Activated naive CD4-positive, alpha-beta T cell treated with anti-CD3 and anti-CD28 coated beads for 36 hours (primary cell): ENCODE data around the gene B3GNT3. TPM values are rescaled to one million over a fixed set of nuclear protein-coding genes. Genes with fewer than 3 reads are reported as not detected.

Experiments
- CTCF ChIA-PET: fragments of 350-600 bp; sonication (Branson Sonifier 250); formaldehyde crosslinking; loops from one replicate; lab custom pipeline; 2021; ENCODE audit warnings: antibody characterized with exemption; lab: Charles Lee
- DNase-seq: peaks from one replicate; pipeline ENCODE4 v3.0.0-alpha.2; 2020
- H3K27ac Mint-ChIP-seq: one replicate; pipeline ENCODE4 v1.8.0; 2021; ENCODE audit warnings: mild to moderate bottlenecking, mixed read lengths
- H3K27me3 Mint-ChIP-seq: one replicate; pipeline ENCODE4 v1.8.0; 2021; ENCODE audit warnings: low read depth, mixed read lengths
- H3K36me3 Mint-ChIP-seq: one replicate; pipeline ENCODE4 v1.8.0; 2021; ENCODE audit warnings: low read depth, mixed read lengths
- H3K4me1 Mint-ChIP-seq: one replicate; pipeline ENCODE4 v1.8.0; 2021; ENCODE audit warnings: low read depth, mixed read lengths
- H3K4me3 Mint-ChIP-seq: one replicate; pipeline ENCODE4 v1.8.0; 2021; ENCODE audit warnings: mild to moderate bottlenecking, moderate library complexity, mixed read lengths
- H3K9me3 Mint-ChIP-seq: one replicate; pipeline ENCODE4 v1.8.0; 2021; ENCODE audit warnings: mixed read lengths
- intact Hi-C: fragments of 100-400 bp; cut with micrococcal nuclease; formaldehyde crosslinking; loops from one replicate; pipeline ENCODE4 v1.15.1; 2023
- total RNA-seq, 2 experiments: library from RNA; stranded (reverse); gene quantifications; one replicate each; pipeline ENCODE4 v1.2.3, GENCODE V29; 2021

The B3GNT3 gene, protein sequence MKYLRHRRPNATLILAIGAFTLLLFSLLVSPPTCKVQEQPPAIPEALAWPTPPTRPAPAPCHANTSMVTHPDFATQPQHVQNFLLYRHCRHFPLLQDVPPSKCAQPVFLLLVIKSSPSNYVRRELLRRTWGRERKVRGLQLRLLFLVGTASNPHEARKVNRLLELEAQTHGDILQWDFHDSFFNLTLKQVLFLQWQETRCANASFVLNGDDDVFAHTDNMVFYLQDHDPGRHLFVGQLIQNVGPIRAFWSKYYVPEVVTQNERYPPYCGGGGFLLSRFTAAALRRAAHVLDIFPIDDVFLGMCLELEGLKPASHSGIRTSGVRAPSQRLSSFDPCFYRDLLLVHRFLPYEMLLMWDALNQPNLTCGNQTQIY
- total RNA-seq = under 1 TPM; 0.17 to 0.19 TPM

DNA sequence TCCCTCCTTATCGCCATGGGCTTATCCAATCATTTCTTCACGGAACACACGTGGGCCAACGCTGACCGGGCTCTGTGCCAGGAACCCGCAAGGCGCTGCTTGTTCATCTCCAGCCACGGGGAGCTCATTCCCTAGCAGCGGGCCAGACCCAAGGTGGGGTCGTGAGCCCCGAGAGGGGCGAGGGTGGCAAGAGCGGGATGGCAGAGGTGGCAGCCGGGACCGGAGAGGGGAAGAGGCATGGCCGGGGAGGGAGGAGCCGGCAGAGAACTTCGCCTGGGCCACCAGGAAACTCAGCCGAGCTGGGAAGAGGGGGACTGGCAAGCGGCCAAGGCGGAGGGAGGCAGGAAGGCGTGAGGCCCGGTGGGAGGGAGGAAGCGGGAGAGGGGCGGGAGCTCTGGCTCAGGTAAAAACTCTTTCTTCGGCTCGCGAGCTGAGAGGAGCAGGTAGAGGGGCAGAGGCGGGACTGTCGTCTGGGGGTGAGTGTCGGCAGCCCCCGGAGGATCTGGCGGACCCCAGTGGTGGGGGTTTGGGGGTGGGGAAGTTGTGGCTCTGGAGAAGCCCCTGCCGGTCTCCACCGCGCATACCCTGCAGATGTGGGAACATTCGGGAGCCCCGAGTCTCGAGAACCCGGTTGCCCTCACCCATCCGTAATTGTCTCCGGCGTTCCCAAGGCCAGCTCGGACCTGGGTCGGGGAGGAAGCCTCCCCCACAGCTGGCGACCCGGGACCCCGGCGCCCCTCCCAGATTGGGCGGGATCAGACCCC lies at the start of gene B3GNT3:
TSS of gene B3GNT3 (plus strand) at position 408 of the 764 bp plus-strand sequence. CDS start 12,670 bp downstream, outside the sequence.
- Mint-ChIP-seq H3K36me3 (no peaks in the 10 kb centered on the region), H3K9me3 (no peaks in the 10 kb centered on the region), H3K4me3 (peak within 1 kb of the TSS; percentile 21), H3K27me3 (no peaks in the 10 kb centered on the region), H3K4me1 (peaks cover 57% of the 10 kb centered on the region), H3K27ac (no peak within 1 kb of the TSS)
- CTCF ChIA-PET = interaction anchor here (2.2 kb wide), 1 partner anchor 11 kb away, joined by 13 read pairs; no protein-coding TSS in a partner anchor
- intact Hi-C loops = no loop called here
- no peak for DNase-seq

DNA sequence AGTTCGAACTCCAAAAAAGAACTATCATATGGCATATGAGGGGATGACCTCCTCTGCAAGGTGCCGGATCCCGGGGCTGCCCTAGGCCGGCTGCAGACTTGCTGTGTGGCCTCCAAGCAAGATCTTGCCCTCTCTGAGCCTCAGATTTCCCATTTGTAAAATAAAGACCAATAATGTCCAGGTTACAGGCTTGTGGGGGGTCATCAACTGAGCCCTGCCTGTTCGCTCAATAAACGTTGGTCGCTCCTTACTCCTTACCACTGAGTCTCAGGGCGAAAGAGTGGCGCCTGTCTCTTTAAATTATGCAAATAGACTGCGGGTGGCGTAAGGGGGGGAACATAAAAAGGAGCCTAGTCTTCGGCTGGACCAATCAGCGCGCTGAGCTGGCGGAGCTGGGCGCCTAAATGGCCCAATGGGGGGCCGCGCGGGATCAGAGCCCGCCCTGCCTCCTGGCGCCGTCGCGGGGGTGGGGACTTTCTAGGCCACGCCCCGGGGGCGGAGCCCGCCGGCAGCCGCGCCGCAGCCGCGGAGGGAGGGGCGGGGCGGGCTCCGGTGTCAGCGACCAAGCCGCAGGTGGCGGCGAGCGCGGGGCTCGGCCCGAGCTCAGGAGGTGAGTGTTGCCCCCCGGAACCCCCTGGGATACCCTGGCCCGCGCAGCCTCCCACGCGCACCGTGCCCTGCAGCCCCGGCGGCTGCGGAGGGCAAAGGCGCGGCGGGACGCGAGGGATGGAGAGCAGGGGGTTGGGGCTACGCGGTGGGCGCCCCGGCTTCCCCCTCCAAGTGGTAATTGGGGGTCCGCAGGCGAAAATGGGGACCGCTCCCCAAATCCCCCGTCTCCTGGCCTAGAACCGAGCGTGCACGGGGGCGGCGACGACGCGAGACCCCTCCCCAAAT lies 47.5 kb upstream of the B3GNT3 start:
- no peaks in the 10 kb centered on the region for H3K27me3 Mint-ChIP-seq
- H3K9me3 Mint-ChIP-seq = no peaks in the 10 kb centered on the region
- H3K27ac Mint-ChIP-seq = peak overlapping the region; percentile 56
- CTCF ChIA-PET = interaction anchor here (0.7 to 1.5 kb wide), 4 partner anchors 16 to 565 kb away, joined by 3 to 6 read pairs (median 4); no protein-coding TSS in a partner anchor
- peak overlapping the region; percentile 63 for H3K4me3 Mint-ChIP-seq
- intact Hi-C loops = loop anchor here (1.0 to 2.0 kb wide), 4 partner anchors 27 to 442 kb away; partner anchors contain the start of genes COLGALT1, MAP1S and MRPL34
- H3K4me1 Mint-ChIP-seq = peaks cover 40% of the 10 kb centered on the region
- DNase-seq = peak; percentile 97
- peaks cover 2% of the 10 kb centered on the region for H3K36me3 Mint-ChIP-seq

DNA sequence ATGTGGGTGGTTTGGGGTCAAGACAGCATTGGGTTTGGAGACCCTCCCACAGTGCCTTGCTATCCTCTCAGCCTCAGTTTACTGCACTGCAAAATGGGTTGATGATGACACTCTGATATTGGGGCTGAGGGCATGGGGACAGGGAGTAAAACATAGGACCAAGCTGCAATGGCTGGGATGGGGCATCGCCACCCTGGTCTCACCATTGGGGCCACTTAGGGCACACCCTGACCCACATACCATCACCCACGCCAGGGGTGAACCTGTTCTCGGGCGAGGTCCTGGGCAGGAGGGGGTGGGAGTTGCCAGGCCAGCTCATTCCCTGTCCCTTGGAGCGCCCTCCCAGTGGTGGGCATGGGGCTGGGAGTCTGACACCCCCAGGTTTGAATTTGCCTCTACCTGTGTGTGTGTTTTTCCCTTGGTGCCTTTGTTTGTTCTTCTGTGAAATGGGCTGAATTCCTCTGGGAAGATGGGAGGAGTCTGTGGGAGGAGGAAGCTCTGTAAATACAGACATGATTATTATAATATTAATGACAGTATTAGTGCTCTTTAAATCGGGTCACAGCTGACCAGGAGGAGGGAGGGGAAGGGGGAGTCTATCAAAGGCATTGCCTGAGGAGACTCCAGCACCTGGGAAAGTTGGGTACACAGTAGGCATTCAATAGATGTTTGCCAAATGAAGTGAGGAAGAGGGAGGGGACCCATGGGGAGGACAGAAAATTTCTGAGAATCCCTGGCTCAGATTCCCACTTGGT lies 45.9 kb upstream of the B3GNT3 start:
- intact Hi-C loops = no loop called here
- Mint-ChIP-seq H3K4me3 (peak overlapping the region; percentile 80), H3K27ac (peak overlapping the region; percentile 91), H3K27me3 (no peaks in the 10 kb centered on the region), H3K4me1 (peaks cover 45% of the 10 kb centered on the region), H3K9me3 (no peaks in the 10 kb centered on the region), H3K36me3 (peaks cover 4% of the 10 kb centered on the region)
- CTCF ChIA-PET = no interaction called here
- DNase-seq = no peak

DNA sequence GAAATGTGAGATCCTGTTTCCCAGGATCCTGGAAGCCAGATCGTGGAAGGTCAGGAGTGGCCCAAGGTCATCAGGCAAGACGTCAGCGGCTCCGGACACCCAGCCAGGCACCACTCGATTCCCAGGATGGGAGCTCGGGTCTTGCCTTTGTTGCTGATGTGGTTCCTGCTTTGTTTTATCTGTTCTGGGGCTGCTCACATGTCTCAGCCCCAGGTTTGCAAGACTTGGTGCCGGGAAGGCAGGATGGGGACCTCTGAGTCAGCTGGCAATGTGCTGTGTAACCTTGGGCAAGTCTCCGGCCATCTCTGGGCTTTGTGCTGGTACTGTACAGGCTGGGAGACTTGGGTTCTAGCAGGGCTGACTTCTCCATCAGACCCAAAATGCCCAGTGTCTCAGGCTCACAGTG lies 45.0 kb upstream of the B3GNT3 start:
- Mint-ChIP-seq H3K4me3 (peak overlapping the region; percentile 80), H3K9me3 (no peaks in the 10 kb centered on the region), H3K36me3 (peaks cover 11% of the 10 kb centered on the region), H3K4me1 (peaks cover 48% of the 10 kb centered on the region), H3K27me3 (no peaks in the 10 kb centered on the region), H3K27ac (peak overlapping the region; percentile 91)
- intact Hi-C loops = loop anchor here (10.0 kb wide), 1 partner anchor 415 kb away; the partner anchor contains the start of genes ANO8 and GTPBP3
- CTCF ChIA-PET = no interaction called here
- peak; percentile 80 for DNase-seq

DNA sequence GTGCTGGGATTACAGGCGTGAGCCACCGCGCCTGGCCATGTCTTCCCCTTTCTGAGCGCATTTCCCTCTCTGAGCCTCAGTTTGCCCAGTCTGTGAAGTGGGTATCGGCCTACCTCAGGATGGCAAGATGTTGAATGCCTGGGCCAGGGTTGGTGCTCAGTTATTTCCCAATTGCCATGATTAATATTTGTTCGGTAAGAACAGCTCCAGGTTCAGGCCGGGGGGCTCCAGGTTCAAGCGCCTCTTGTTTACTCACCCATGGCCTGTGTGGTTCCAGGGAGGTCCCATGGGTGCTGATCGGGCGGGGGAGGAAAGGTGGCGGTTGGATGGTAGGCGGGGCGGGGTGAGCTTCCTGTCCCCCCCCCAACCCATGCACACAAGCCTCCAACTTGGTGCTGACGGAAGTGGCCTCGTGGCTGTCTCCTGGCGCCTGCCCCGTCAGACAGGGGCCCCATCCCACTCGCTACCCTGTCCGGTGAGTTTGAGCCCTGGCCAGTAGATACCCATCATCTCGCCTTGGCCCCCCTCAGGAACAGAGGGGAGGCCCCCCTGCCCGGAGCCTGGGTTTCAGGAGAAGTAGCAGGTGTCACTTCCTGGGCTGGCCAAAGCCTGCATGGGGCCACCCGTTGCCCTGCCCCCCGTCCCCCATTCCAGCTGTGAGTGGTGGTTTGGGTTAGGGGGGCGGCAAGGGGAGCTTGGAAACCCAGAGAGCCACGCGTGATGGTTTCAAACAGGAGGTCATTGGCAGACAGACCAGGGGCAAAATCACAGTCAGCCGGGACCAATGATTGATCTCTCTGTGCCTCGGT lies 43.6 kb upstream of the B3GNT3 start, which contains the start of gene FCHO1:
TSS of gene FCHO1 (plus strand) at position 375 of the 809 bp plus-strand sequence. CDS start 3,688 bp downstream, outside the sequence.
- H3K27ac Mint-ChIP-seq = peak within 1 kb of the TSS; percentile 91
- no peaks in the 10 kb centered on the region for H3K9me3 Mint-ChIP-seq
- intact Hi-C loops = loop anchor here (10.0 kb wide), 1 partner anchor 417 kb away; the partner anchor contains the start of genes ANO8 and GTPBP3
- H3K27me3 Mint-ChIP-seq = no peaks in the 10 kb centered on the region
- DNase-seq = peak; percentile 94
- H3K4me1 Mint-ChIP-seq = peaks cover 59% of the 10 kb centered on the region
- H3K36me3 Mint-ChIP-seq = peaks cover 18% of the 10 kb centered on the region
- H3K4me3 Mint-ChIP-seq = peak within 1 kb of the TSS; percentile 80
- CTCF ChIA-PET = interaction anchor here (0.7 to 1.0 kb wide), 3 partner anchors 20 to 178 kb away, joined by 3 read pairs; no protein-coding TSS in a partner anchor

DNA sequence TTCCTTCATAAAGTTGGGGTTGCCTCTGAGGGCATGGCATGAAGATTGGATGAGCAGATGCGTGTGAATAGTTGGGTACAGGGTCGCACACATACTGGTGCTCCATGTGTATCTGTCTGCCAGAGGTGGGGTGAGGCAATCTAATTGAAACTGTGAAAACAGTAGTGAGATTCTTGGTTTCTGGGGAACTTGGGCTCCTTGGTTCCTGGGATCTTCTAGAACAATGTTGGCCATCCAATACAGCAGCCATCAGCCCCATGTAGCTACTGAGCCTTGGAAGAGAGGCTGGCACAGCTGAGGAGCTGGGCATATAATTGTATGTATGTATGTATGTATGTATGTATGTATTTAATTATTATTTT lies 43.0 kb upstream of the B3GNT3 start:
- intact Hi-C loops = loop anchor here (10.0 kb wide), 1 partner anchor 417 kb away; the partner anchor contains the start of genes ANO8 and GTPBP3
- CTCF ChIA-PET = interaction anchor here (1.0 kb wide), 1 partner anchor 179 kb away, joined by 3 read pairs; no protein-coding TSS in a partner anchor
- peaks cover 20% of the 10 kb centered on the region for H3K36me3 Mint-ChIP-seq
- H3K27me3 Mint-ChIP-seq = no peaks in the 10 kb centered on the region
- peak overlapping the region; percentile 80 for H3K4me3 Mint-ChIP-seq
- no peak for DNase-seq
- peak overlapping the region; percentile 91 for H3K27ac Mint-ChIP-seq
- H3K9me3 Mint-ChIP-seq = no peaks in the 10 kb centered on the region
- peaks cover 60% of the 10 kb centered on the region for H3K4me1 Mint-ChIP-seq

DNA sequence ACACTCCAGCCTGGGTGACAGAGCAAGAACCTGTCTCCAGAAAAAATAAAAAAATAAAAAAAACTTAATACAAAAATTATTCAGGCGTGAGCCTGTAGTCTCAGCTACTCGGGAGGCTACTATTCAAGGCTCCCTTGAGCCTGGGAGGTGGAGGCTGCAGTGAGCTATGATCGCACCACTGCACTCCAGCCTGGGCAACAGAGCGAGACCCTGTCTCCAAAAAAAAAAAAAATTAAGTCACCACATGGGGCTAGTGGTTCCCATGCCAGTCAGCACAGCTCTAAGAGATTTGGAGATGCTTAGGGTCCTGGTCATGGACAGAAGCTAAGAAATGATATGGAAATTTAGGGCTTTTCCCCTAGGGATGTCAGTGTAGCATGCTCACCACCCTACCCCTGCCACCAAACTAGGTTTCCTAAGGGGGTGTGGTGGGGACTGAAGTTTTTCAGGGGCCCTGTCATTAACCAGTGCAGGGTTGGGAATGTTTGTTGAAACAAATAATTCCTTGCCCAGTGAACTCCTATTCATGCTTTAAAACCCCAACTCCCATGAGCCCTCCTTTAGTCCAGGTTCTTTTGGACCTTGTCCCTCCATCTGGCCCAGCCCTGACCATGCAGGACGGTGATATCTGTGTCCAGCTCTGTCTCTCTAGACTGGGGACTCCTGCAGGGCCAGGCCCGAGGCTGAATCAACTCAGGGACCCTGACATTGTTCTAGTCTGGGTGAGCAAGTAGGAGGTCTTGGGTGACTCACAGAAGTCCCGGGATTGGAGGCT lies 41.9 kb upstream of the B3GNT3 start:
- Mint-ChIP-seq H3K4me3 (no peak overlapping the region), H3K27ac (no peak overlapping the region), H3K36me3 (peaks cover 27% of the 10 kb centered on the region), H3K4me1 (peaks cover 58% of the 10 kb centered on the region), H3K9me3 (no peaks in the 10 kb centered on the region), H3K27me3 (no peaks in the 10 kb centered on the region)
- intact Hi-C loops = loop anchor here (10.0 kb wide), 1 partner anchor 418 kb away; the partner anchor contains the start of genes ANO8 and GTPBP3
- CTCF ChIA-PET = interaction anchor here (0.6 to 2.0 kb wide), 5 partner anchors 13 to 103 kb away, joined by 3 to 6 read pairs (median 3); no protein-coding TSS in a partner anchor
- DNase-seq = no peak

DNA sequence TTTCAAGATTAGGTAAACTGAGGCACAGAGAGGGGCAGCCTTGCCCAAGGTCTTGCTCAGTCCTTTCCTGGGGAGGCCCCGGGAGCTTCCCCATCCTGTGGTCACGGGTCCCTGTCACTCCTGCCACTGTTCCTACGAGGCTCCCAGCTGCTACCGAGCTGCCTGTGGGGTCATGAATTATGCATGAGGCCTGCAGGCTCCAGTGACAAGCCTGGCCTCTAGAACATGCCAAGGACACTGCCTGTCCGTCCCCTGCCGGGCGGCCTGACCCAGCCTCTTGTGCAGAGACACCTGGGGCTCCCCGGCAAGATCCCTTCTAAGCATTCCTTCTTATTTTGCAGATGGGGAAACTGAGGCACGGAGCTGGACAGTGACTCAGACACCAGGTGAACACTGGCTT lies 41.0 kb upstream of the B3GNT3 start:
- Mint-ChIP-seq H3K27ac (no peak overlapping the region), H3K27me3 (no peaks in the 10 kb centered on the region), H3K4me3 (no peak overlapping the region), H3K4me1 (peaks cover 57% of the 10 kb centered on the region), H3K36me3 (peaks cover 32% of the 10 kb centered on the region), H3K9me3 (no peaks in the 10 kb centered on the region)
- no peak for DNase-seq
- CTCF ChIA-PET = interaction anchor here (0.6 to 2.0 kb wide), 5 partner anchors 12 to 102 kb away, joined by 3 to 6 read pairs (median 3); no protein-coding TSS in a partner anchor
- intact Hi-C loops = loop anchor here (10.0 kb wide), 1 partner anchor 419 kb away; the partner anchor contains the start of genes ANO8 and GTPBP3

DNA sequence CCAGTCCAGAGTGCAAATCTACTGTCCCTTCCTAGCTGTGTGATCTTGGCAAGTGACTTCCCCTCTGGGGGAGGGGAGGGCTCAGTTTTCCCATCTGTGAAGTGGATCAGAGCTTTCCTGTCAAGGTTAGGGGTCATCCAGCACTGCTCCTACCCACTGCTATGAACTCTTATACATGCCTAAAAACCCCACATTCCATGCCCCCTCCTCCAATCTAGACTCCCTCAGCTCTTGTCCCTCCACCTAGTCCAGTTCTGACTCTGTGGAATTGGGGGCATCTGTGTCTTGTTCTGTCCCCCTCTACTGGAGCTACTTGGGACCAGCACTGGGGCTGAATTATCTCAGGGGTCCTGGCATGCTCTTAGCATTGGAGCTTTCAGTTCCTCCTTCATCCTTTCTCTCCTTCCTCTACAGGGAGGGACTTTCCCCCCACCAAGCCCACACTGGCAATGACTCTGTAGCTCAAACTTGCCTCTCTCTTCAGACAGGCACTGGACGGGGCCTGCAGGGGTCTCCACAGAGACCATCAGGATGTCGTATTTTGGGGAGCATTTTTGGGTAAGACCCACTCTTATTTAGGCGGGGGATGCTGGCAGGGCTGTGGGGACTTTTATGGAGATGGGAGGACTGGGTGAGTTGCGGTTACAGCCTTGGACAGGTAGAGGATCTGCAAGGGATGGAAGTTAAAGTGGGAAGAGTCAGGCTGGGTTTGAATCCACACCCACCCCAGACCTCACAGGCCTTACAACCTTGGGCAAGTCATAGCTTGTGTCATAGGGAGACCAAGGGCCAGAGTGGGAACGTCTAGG lies 40.1 kb upstream of the B3GNT3 start:
- peaks cover 48% of the 10 kb centered on the region for H3K4me1 Mint-ChIP-seq
- CTCF ChIA-PET = interaction anchor here (0.6 to 1.3 kb wide), 5 partner anchors 23 to 314 kb away, joined by 3 to 6 read pairs (median 3); no protein-coding TSS in a partner anchor
- DNase-seq = peak; percentile 26
- H3K9me3 Mint-ChIP-seq = no peaks in the 10 kb centered on the region
- intact Hi-C loops = loop anchor here (10.0 kb wide), 1 partner anchor 420 kb away; the partner anchor contains the start of genes ANO8 and GTPBP3
- H3K27ac Mint-ChIP-seq = peak overlapping the region; percentile 70
- no peaks in the 10 kb centered on the region for H3K27me3 Mint-ChIP-seq
- peaks cover 37% of the 10 kb centered on the region for H3K36me3 Mint-ChIP-seq
- no peak overlapping the region for H3K4me3 Mint-ChIP-seq
